Measurements from ENCODE around the gene ZBTB2. TPM values are rescaled to one million over a fixed set of nuclear protein-coding genes. Genes with fewer than 3 reads are reported as not detected.

ZBTB2 gene
- polyA plus RNA-seq, 3 donors, result 7.2 to 14.0 (median 9.6) TPM

DNA sequence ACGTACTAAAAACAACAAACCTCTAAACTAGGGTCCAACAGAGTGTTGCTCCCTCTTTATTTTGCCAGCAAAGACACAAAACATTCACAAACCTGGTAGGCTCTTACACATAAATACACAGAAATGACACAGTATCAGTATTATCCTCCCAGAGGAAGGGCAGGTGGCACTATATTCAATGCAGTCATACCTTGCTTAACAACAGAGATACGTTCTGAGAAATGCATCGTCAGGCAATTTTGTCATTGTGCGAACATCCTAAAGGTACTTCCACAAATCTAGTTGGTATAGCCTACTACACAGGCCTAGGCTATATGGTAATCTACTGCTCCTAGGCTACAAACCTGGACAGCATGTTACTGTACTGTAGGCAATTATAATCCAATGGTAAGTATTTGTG lies 9.6 kb downstream of the ZBTB2 start:
- Histone ChIP-seq H2AFZ (ENCODE audit: insufficient read depth, low read depth, low read length, poor library complexity, severe bottlenecking) (no peak overlapping the region), H3K27ac (ENCODE audit: low read depth in 1 of 2, low read length in 2 of 2) (peak overlapping the region in 1 of 2 donors; percentile 60), H3K79me2 (ENCODE audit: insufficient read depth, low read length) (peaks cover 89% of the 10 kb centered on the region), H3K36me3 (replicated peaks in 1 of 2; ENCODE audit: control insufficient read depth in 1 of 2, insufficient read depth in 2 of 2, low read length in 2 of 2) (peaks cover 0 to 18% of the 10 kb centered on the region in 2 donors), H4K20me1 (ENCODE audit: insufficient read depth, low read length) (no peaks in the 10 kb centered on the region), H3K4me3 (replicated peaks in 1 of 3; ENCODE audit: low read depth in 2 of 3, low read length in 3 of 3) (no peak overlapping the region), H3K4me1 (ENCODE audit: control insufficient read depth in 1 of 2, insufficient read depth in 2 of 2, low read length in 2 of 2) (peaks cover 29% of the 10 kb centered on the region in 2 donors), H3K9ac (ENCODE audit: insufficient read depth, low read length, poor library complexity, severe bottlenecking) (no peak overlapping the region), H3K4me2 (replicated peaks; ENCODE audit: extremely low read depth, low read length, poor library complexity, severe bottlenecking) (no peak overlapping the region), H3K27me3 (ENCODE audit: control insufficient read depth in 2 of 2, insufficient read depth in 2 of 2, low read length in 2 of 2) (no peaks in the 10 kb centered on the region), H3K9me3 (replicated peaks in 1 of 2; ENCODE audit: control insufficient read depth in 1 of 2, insufficient read depth in 1 of 2, low read length in 2 of 2) (no peaks in the 10 kb centered on the region)
- H3K36me3 Mint-ChIP-seq, result peaks cover 14 to 24% of the 10 kb centered on the region in 2 donors
- intact Hi-C loops (cut with micrococcal nuclease), result no loop called here
- H3K27ac Mint-ChIP-seq, result peak overlapping the region in 6 of 7 donors; percentile 60 to 98 (median 96)
- H3K4me1 Mint-ChIP-seq, result peaks cover 44% of the 10 kb centered on the region
- H3K9me3 Mint-ChIP-seq, result peaks cover 0 to 2% (median 0%) of the 10 kb centered on the region in 7 donors
- H3K27me3 Mint-ChIP-seq (ENCODE audit: low read depth in 3 of 3), result no peaks in the 10 kb centered on the region
- DNase-seq, result no peak
- TF ChIP-seq, protein P1, sequence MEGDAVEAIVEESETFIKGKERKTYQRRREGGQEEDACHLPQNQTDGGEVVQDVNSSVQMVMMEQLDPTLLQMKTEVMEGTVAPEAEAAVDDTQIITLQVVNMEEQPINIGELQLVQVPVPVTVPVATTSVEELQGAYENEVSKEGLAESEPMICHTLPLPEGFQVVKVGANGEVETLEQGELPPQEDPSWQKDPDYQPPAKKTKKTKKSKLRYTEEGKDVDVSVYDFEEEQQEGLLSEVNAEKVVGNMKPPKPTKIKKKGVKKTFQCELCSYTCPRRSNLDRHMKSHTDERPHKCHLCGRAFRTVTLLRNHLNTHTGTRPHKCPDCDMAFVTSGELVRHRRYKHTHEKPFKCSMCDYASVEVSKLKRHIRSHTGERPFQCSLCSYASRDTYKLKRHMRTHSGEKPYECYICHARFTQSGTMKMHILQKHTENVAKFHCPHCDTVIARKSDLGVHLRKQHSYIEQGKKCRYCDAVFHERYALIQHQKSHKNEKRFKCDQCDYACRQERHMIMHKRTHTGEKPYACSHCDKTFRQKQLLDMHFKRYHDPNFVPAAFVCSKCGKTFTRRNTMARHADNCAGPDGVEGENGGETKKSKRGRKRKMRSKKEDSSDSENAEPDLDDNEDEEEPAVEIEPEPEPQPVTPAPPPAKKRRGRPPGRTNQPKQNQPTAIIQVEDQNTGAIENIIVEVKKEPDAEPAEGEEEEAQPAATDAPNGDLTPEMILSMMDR (IDR thresholded peaks at IDR 0.05), result no peak
- WGBS (ENCODE audit: insufficient coverage), result 70% methylated on average over 3 of the region's 4 CpGs
- H3K4me3 Mint-ChIP-seq, result no peak overlapping the region

GRCh38 chr6:151380848-151381205 lies 10.5 kb downstream of the ZBTB2 start:
- intact Hi-C loops (cut with micrococcal nuclease), result no loop called here
- H3K27ac Mint-ChIP-seq, result peak overlapping the region; percentile 96 to 99 (median 97)
- Histone ChIP-seq H3K27ac (ENCODE audit: low read depth in 1 of 2, low read length in 2 of 2) (peak overlapping the region; percentile 95 to 98), H3K4me1 (ENCODE audit: control insufficient read depth in 1 of 2, insufficient read depth in 2 of 2, low read length in 2 of 2) (peaks cover 29% of the 10 kb centered on the region in 2 donors), H4K20me1 (ENCODE audit: insufficient read depth, low read length) (no peaks in the 10 kb centered on the region), H3K9me3 (replicated peaks in 1 of 2; ENCODE audit: control insufficient read depth in 1 of 2, insufficient read depth in 1 of 2, low read length in 2 of 2) (no peaks in the 10 kb centered on the region), H2AFZ (ENCODE audit: insufficient read depth, low read depth, low read length, poor library complexity, severe bottlenecking) (peak overlapping the region; percentile 82), H3K4me2 (replicated peaks; ENCODE audit: extremely low read depth, low read length, poor library complexity, severe bottlenecking) (peak overlapping the region; percentile 72), H3K9ac (ENCODE audit: insufficient read depth, low read length, poor library complexity, severe bottlenecking) (peak overlapping the region; percentile 65), H3K36me3 (replicated peaks in 1 of 2; ENCODE audit: control insufficient read depth in 1 of 2, insufficient read depth in 2 of 2, low read length in 2 of 2) (peaks cover 0 to 18% of the 10 kb centered on the region in 2 donors), H3K79me2 (ENCODE audit: insufficient read depth, low read length) (peaks cover 87% of the 10 kb centered on the region), H3K4me3 (replicated peaks in 1 of 3; ENCODE audit: low read depth in 2 of 3, low read length in 3 of 3) (peak overlapping the region in 1 of 3 experiments; percentile 67), H3K27me3 (ENCODE audit: control insufficient read depth in 2 of 2, insufficient read depth in 2 of 2, low read length in 2 of 2) (no peaks in the 10 kb centered on the region)
- no CpG with 5 or more reads among the region's 1 CpG for WGBS (ENCODE audit: insufficient coverage)
- DNase-seq, result no peak
- peaks cover 0 to 2% (median 0%) of the 10 kb centered on the region in 7 donors for H3K9me3 Mint-ChIP-seq
- H3K27me3 Mint-ChIP-seq (ENCODE audit: low read depth in 3 of 3), result no peaks in the 10 kb centered on the region
- H3K36me3 Mint-ChIP-seq, result peaks cover 14 to 20% of the 10 kb centered on the region in 2 donors
- H3K4me3 Mint-ChIP-seq, result peak overlapping the region; percentile 79 to 90
- H3K4me1 Mint-ChIP-seq, result peaks cover 50% of the 10 kb centered on the region
- TF ChIP-seq, protein P1 (IDR thresholded peaks at IDR 0.05), result no peak

Data from CD14-positive monocyte (primary cell).